Upper lobe of left lung (tissue), 4 donors: Measurements from ENCODE around the gene OXA1L.

ENCODE experiments used
- CTCF ChIP-seq, 6 experiments: fragments of 450-650 bp in 4 of 6; fragments of 200-600 bp in 2 of 6; sonication (generic) in 2 of 6; IDR thresholded peaks; one replicate each; pipeline ENCODE4 v1.5.1; 2016 to 2019; ENCODE audit warnings: antibody characterized with exemption in 6 of 6
- POLR2AphosphoS5 ChIP-seq, 2 donors: sonication (generic); formaldehyde crosslinking; IDR thresholded peaks; one replicate each; pipeline ENCODE4 v1.5.1; 2017; ENCODE audit warnings: antibody characterized with exemption in 2 of 2

- TF ChIP-seq CTCF (IDR thresholded peaks at IDR 0.05), result no peak
- TF ChIP-seq POLR2AphosphoS5 (IDR thresholded peaks at IDR 0.05), result no peak
Measured at GRCh38 chr14:22808388-22809209, 42.1 kb downstream of the OXA1L start.
